D721Med (cell line): ENCODE data around the gene MAN1A1.

Experiments
- DNase-seq: peaks from one replicate; pipeline ENCODE4 v3.0.0; 2011; ENCODE audit warnings: low spot score; ENCODE audit not compliant: insufficient read length
- FAIRE-seq: peaks from 2 replicates; lab custom pipeline; 2011; peaks lifted over from hg19 to GRCh38; lab: Jason Lieb, UNC
- CTCF ChIP-seq: IDR thresholded peaks from 2 replicates; pipeline ENCODE4 v1.5.1; 2012; ENCODE audit warnings: mild to moderate bottlenecking, control low read depth; ENCODE audit not compliant: insufficient read depth; ENCODE audit errors: missing control alignments

The MAN1A1 gene

GRCh38 chr6:119352001-119352400 lies 2.4 kb upstream of the MAN1A1 start:
- TF ChIP-seq CTCF: no peak
- no peak for FAIRE-seq
- no peak for DNase-seq

- no peak for DNase-seq
- peak; percentile 52 for TF ChIP-seq CTCF
- FAIRE-seq: no peak
Observed at GRCh38 chr6:119350952-119351372, 1.4 kb upstream of the MAN1A1 start.

- DNase-seq (no peak), FAIRE-seq (no peak)
- no peak for TF ChIP-seq CTCF
Observed at GRCh38 chr6:119350202-119350951, 816 bp upstream of the MAN1A1 start.

- no peak for TF ChIP-seq CTCF
- FAIRE-seq (no peak), DNase-seq (no peak)
Observed at GRCh38 chr6:119348748-119349360, 707 bp downstream of the MAN1A1 start.

- no peak for DNase-seq
- FAIRE-seq: no peak
- no peak for TF ChIP-seq CTCF
Observed at GRCh38 chr6:119348096-119348747, 1.3 kb downstream of the MAN1A1 start.

- DNase-seq (no peak), FAIRE-seq (no peak)
- no peak for TF ChIP-seq CTCF
Observed at GRCh38 chr6:119347466-119348095, 2.0 kb downstream of the MAN1A1 start.

- no peak for TF ChIP-seq CTCF
- FAIRE-seq (no peak), DNase-seq (no peak)
Observed at GRCh38 chr6:119346936-119347335, 2.6 kb downstream of the MAN1A1 start.
